ENCODE measurements around the gene PEAK3.

Gene PEAK3

GRCh38 chr19:2320939-2321338 is 39.0 kb upstream of the PEAK3 start:
- H3K4me1 Mint-ChIP-seq: peaks cover 15% of the 10 kb centered on the region
- H3K27ac Mint-ChIP-seq: no peak overlapping the region
- DNase-seq: no peak
- H3K9me3 Mint-ChIP-seq: no peaks in the 10 kb centered on the region
- ATAC-seq: no peak
- no peaks in the 10 kb centered on the region for H3K27me3 Mint-ChIP-seq
- no peak overlapping the region for H3K4me3 Mint-ChIP-seq
- H3K36me3 Mint-ChIP-seq (ENCODE audit: low read depth): peaks cover 6% of the 10 kb centered on the region

- peaks cover under 1% of the 10 kb centered on the region for H3K27me3 Mint-ChIP-seq
Observed at GRCh38 chr19:2320049-2320448, 38.1 kb upstream of the PEAK3 start.

GRCh38 chr19:2319551-2319950 is 37.6 kb upstream of the PEAK3 start:
- Mint-ChIP-seq H3K4me3 (no peak overlapping the region), H3K9me3 (peaks cover 10% of the 10 kb centered on the region), H3K36me3 (ENCODE audit: low read depth) (no peaks in the 10 kb centered on the region), H3K4me1 (peaks cover 2% of the 10 kb centered on the region), H3K27me3 (peaks cover 5% of the 10 kb centered on the region), H3K27ac (no peak overlapping the region)
- DNase-seq: no peak
- ATAC-seq: no peak

More at GRCh38 chr19:2320049-2320448, 38.1 kb upstream of the PEAK3 start:
- Mint-ChIP-seq H3K27ac (no peak overlapping the region), H3K4me1 (peaks cover 6% of the 10 kb centered on the region), H3K36me3 (ENCODE audit: low read depth) (no peaks in the 10 kb centered on the region), H3K4me3 (no peak overlapping the region), H3K9me3 (peaks cover 7% of the 10 kb centered on the region)
- ATAC-seq: no peak
- DNase-seq: no peak

GRCh38 chr19:2318923-2319322 is 36.9 kb upstream of the PEAK3 start:
- ATAC-seq: no peak
- H3K4me3 Mint-ChIP-seq: no peak overlapping the region
- H3K27ac Mint-ChIP-seq: no peak overlapping the region

GRCh38 chr19:2317756-2318155 is 35.8 kb upstream of the PEAK3 start:
- no peaks in the 10 kb centered on the region for H3K36me3 Mint-ChIP-seq (ENCODE audit: low read depth)
- peaks cover 10% of the 10 kb centered on the region for H3K9me3 Mint-ChIP-seq
- no peak overlapping the region for H3K27ac Mint-ChIP-seq
- ATAC-seq (no peak), DNase-seq (no peak)
- H3K4me3 Mint-ChIP-seq: no peak overlapping the region
- H3K4me1 Mint-ChIP-seq: no peaks in the 10 kb centered on the region
- peaks cover 21% of the 10 kb centered on the region for H3K27me3 Mint-ChIP-seq

More at GRCh38 chr19:2318923-2319322, 36.9 kb upstream of the PEAK3 start:
- DNase-seq: no peak
- Mint-ChIP-seq H3K9me3 (peaks cover 10% of the 10 kb centered on the region), H3K4me1 (no peaks in the 10 kb centered on the region), H3K27me3 (peaks cover 10% of the 10 kb centered on the region), H3K36me3 (ENCODE audit: low read depth) (no peaks in the 10 kb centered on the region)

- no peaks in the 10 kb centered on the region for H3K4me1 Mint-ChIP-seq
- H3K36me3 Mint-ChIP-seq (ENCODE audit: low read depth): no peaks in the 10 kb centered on the region
- H3K27me3 Mint-ChIP-seq: peaks cover 22% of the 10 kb centered on the region
- ATAC-seq (no peak), DNase-seq (no peak)
- no peak overlapping the region for H3K27ac Mint-ChIP-seq
- no peak overlapping the region for H3K4me3 Mint-ChIP-seq
- peaks cover 10% of the 10 kb centered on the region for H3K9me3 Mint-ChIP-seq
Observed at GRCh38 chr19:2317300-2317699, 35.3 kb upstream of the PEAK3 start.

GRCh38 chr19:2315818-2316353 is 33.9 kb upstream of the PEAK3 start:
- Mint-ChIP-seq H3K9me3 (peaks cover 10% of the 10 kb centered on the region), H3K27me3 (peaks cover 25% of the 10 kb centered on the region), H3K4me3 (no peak overlapping the region), H3K27ac (no peak overlapping the region), H3K4me1 (no peaks in the 10 kb centered on the region), H3K36me3 (ENCODE audit: low read depth) (no peaks in the 10 kb centered on the region)
- ATAC-seq (peak; percentile 39), DNase-seq (no peak)

- no peak for ATAC-seq
- DNase-seq: no peak
- no peak overlapping the region for H3K27ac Mint-ChIP-seq
- no peaks in the 10 kb centered on the region for H3K4me1 Mint-ChIP-seq
- H3K36me3 Mint-ChIP-seq (ENCODE audit: low read depth): no peaks in the 10 kb centered on the region
- peaks cover 28% of the 10 kb centered on the region for H3K27me3 Mint-ChIP-seq
- H3K4me3 Mint-ChIP-seq: no peak overlapping the region
- H3K9me3 Mint-ChIP-seq: peaks cover 10% of the 10 kb centered on the region
Observed at GRCh38 chr19:2315121-2315817, 33.3 kb upstream of the PEAK3 start.

- no peak overlapping the region for H3K4me3 Mint-ChIP-seq
- peaks cover 48% of the 10 kb centered on the region for H3K27me3 Mint-ChIP-seq
- H3K9me3 Mint-ChIP-seq: peaks cover 10% of the 10 kb centered on the region
- ATAC-seq (no peak), DNase-seq (no peak)
- peaks cover 2% of the 10 kb centered on the region for H3K4me1 Mint-ChIP-seq
- H3K27ac Mint-ChIP-seq: no peak overlapping the region
- no peaks in the 10 kb centered on the region for H3K36me3 Mint-ChIP-seq (ENCODE audit: low read depth)
Observed at GRCh38 chr19:2312820-2313501, 31.0 kb upstream of the PEAK3 start.

- Mint-ChIP-seq H3K9me3 (peaks cover 10% of the 10 kb centered on the region), H3K27ac (no peak overlapping the region), H3K4me3 (no peak overlapping the region), H3K27me3 (peaks cover 57% of the 10 kb centered on the region), H3K36me3 (ENCODE audit: low read depth) (no peaks in the 10 kb centered on the region), H3K4me1 (peaks cover 8% of the 10 kb centered on the region)
- DNase-seq (no peak), ATAC-seq (no peak)
Observed at GRCh38 chr19:2311093-2311492, 29.1 kb upstream of the PEAK3 start.

- DNase-seq (no peak), ATAC-seq (peak; percentile 20)
- peaks cover under 1% of the 10 kb centered on the region for H3K9me3 Mint-ChIP-seq
- no peak overlapping the region for H3K4me3 Mint-ChIP-seq
- H3K27me3 Mint-ChIP-seq: peaks cover 58% of the 10 kb centered on the region
- H3K27ac Mint-ChIP-seq: no peak overlapping the region
- peaks cover 8% of the 10 kb centered on the region for H3K4me1 Mint-ChIP-seq
- no peaks in the 10 kb centered on the region for H3K36me3 Mint-ChIP-seq (ENCODE audit: low read depth)
Observed at GRCh38 chr19:2309734-2310362, 27.9 kb upstream of the PEAK3 start.

GRCh38 chr19:2308114-2308556 is 26.2 kb upstream of the PEAK3 start, which contains the start of gene LINGO3:
TSS of gene LINGO3 (minus strand) at chr19:2308154. CDS start at chr19:2291776, 16,378 bp downstream.
- no peaks in the 10 kb centered on the region for H3K36me3 Mint-ChIP-seq (ENCODE audit: low read depth)
- no peak for DNase-seq
- ATAC-seq: no peak
- H3K27me3 Mint-ChIP-seq: peaks cover 54% of the 10 kb centered on the region
- peak within 1 kb of the TSS; percentile 14 for H3K4me3 Mint-ChIP-seq
- H3K4me1 Mint-ChIP-seq: peaks cover 9% of the 10 kb centered on the region
- H3K27ac Mint-ChIP-seq: no peak within 1 kb of the TSS
- H3K9me3 Mint-ChIP-seq: no peaks in the 10 kb centered on the region

GRCh38 chr19:2307518-2308012 is 25.6 kb upstream of the PEAK3 start:
- Mint-ChIP-seq H3K4me1 (peaks cover 14% of the 10 kb centered on the region), H3K27ac (no peak overlapping the region), H3K4me3 (no peak overlapping the region), H3K36me3 (ENCODE audit: low read depth) (no peaks in the 10 kb centered on the region), H3K27me3 (peaks cover 55% of the 10 kb centered on the region), H3K9me3 (no peaks in the 10 kb centered on the region)
- ATAC-seq: no peak
- no peak for DNase-seq

- Mint-ChIP-seq H3K9me3 (no peaks in the 10 kb centered on the region), H3K36me3 (ENCODE audit: low read depth) (no peaks in the 10 kb centered on the region), H3K27me3 (peaks cover 51% of the 10 kb centered on the region), H3K4me3 (no peak overlapping the region), H3K4me1 (peaks cover 15% of the 10 kb centered on the region), H3K27ac (no peak overlapping the region)
- ATAC-seq: no peak
- no peak for DNase-seq
Observed at GRCh38 chr19:2306971-2307370, 25.0 kb upstream of the PEAK3 start.
